Left colon (tissue), 2 donors: ENCODE measurements around the gene B3GALT6. TPM values are rescaled to one million over a fixed set of nuclear protein-coding genes. Genes with fewer than 3 reads are reported as not detected.

Experiments
- ATAC-seq: fragments of 200-7000 bp; cut with Tn5 transposase; one replicate; pipeline ENCODE4 v1.9.1; 2020; ENCODE audit warnings: mild to moderate bottlenecking, moderate library complexity
- DNase-seq, 2 donors: peaks; one replicate each; pipeline ENCODE4 v3.0.0-alpha.2; 2020
- intact Hi-C, 2 donors: fragments of 100-400 bp; cut with DNase I in 1 of 2; cut with micrococcal nuclease in 1 of 2; formaldehyde crosslinking; loops; one replicate each; pipeline versions ENCODE4 v1.11.2 to v1.14.0; 2022; cut with DNase I, micrococcal nuclease
- total RNA-seq, 2 donors: library from RNA; stranded (reverse); fragmentation: NEBNext Ultra II Directional; extraction: Animal tissue kit (Norgen Biotek cat#: 25700); gene quantifications; one replicate each; pipeline ENCODE4 v1.2.1, GENCODE V29; 2021
- donor health status: DM: no; HTN: no; CAD: no.
- donor health status: DM: yes; HTN: yes; CAD: no.

Gene B3GALT6
- total RNA-seq, 2 donors from 2014 or later: 8.2 to 9.6 TPM

DNA sequence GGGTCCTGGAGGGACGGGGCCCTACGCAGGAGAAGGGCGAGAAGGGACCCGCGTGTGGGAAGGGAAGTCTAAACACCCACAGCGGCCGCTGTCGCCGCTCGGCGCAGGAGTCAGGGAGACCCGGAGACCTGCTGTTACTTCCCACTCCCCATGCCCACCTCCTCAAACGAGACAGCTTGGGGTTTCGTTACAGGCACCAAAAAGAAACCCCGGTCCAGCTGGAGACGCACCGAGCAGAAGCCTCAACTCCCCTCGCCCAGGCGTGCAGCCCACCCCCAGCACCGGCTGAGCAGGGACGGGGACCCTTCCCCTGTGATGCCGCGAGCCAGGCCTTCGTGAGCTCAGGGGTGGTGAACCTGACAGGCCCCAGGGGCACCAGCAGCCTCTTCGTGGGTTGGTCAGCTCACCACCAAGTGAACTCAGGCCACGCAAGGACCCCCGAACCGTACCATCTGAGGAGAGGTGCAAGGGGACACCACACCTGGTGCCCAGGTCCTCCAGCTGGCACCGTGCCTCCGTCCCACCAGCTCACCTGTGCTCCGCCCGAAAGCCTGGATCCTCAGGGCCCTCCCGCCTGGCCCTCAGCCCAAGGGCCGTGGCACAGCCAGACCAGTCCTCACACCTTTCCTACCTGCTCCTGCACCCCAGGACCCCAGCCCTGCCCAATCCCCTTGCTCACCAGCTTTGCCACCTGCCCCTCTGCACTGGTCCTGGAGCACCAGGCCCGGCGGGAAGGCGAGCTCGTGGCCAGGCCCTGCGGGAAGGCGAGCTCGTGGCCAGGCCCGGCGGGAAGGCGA, 5.3 kb upstream of the B3GALT6 start:
- ATAC-seq: no peak
- intact Hi-C loops: no loop called here
- no peak for DNase-seq

DNA sequence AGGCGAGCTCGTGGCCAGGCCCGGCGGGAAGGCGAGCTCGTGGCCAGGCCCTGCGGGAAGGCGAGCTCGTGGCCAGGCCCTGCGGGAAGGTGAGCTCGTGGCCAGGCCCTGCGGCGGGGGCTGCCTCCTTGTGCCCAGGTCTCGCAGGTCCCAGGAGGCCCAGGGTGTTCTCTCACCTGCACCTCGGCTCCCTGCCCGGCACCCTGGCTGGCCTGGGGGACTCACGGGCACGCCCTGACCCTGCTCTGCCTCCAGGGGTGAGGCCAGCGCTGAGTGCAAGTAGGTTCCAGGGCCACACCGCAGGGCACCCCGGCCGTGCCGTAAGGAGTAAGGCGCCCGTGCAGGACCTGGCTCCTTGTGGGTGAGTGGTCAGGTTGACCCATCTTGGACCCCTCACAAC, 4.7 kb upstream of the B3GALT6 start:
- ATAC-seq: no peak
- intact Hi-C loops: no loop called here
- no peak for DNase-seq

DNA sequence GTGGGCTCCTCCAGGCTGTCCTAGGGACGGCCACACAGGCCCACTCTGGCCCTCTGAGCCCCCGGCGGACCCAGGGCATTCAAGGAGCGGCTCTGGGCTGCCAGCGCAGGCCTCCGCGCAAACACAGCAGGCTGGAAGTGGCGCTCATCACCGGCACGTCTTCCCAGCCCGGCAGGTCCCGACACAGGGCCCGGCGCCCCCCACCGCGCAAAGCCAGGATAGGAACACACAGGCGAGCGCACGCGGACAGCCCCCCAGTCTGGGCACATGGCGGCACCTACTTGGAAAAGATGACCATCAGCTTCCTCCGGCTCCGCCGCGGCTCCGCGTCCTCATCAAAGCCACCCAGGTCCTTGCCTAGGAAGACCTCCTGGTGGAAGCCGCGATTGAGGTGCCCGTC, 3.9 kb upstream of the B3GALT6 start:
- no peak for ATAC-seq
- DNase-seq: no peak
- intact Hi-C loops: no loop called here

DNA sequence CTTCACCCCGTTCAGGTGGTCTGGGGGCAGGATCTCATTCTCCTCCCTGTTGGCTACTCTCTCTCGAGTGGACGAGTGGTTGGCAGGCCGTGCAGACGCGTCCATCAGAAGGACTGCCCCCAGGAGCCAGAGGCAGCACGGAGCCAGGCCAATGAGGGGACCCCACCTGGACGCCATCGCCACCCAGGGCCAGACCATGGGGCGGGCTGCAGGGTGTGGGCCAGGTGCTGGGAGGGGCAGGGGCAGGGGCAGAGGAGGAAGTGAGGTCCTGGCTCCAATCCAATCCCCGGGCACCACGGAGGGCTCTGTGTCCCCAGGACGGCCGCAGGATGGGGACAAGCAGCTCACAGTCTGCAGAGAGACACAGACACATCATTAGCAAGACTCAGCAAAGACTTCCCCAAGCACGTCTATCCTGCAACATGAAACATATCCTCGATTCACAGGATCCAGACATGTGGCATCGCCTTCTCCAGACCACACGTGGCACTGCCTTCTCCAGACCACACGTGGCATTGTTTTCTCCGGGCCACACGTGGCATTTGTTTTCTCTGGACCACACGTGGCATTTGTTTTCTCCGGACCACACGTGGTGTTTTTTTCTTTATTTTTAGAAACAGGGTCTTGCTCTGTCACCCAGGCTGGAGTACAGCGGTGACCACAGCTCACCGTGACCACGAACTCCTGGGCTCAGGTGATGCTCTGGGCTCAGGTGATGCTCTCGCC, 3.3 kb upstream of the B3GALT6 start:
- no peak for ATAC-seq
- no peak for DNase-seq
- intact Hi-C loops: no loop called here

DNA sequence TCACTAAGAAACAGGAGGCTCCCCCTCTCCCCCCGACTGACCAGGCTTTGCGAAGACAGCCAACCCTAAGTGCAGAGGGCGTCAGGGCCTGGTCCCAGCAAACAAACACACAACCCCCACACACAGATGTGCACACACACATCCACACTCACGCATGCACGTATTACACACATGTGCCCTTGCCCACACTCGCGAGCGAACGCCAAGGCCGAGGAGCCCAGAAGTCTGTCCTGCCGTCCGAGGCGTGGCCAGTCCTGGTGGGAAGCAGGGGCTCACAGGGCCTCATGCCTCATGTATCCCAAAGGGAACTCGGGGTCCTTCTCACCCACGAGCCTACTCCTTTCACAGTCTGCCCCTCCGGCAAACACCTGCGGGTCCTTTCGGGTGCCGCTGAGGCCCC, 2.3 kb upstream of the B3GALT6 start:
- intact Hi-C loops: no loop called here
- DNase-seq: no peak
- ATAC-seq: no peak

DNA sequence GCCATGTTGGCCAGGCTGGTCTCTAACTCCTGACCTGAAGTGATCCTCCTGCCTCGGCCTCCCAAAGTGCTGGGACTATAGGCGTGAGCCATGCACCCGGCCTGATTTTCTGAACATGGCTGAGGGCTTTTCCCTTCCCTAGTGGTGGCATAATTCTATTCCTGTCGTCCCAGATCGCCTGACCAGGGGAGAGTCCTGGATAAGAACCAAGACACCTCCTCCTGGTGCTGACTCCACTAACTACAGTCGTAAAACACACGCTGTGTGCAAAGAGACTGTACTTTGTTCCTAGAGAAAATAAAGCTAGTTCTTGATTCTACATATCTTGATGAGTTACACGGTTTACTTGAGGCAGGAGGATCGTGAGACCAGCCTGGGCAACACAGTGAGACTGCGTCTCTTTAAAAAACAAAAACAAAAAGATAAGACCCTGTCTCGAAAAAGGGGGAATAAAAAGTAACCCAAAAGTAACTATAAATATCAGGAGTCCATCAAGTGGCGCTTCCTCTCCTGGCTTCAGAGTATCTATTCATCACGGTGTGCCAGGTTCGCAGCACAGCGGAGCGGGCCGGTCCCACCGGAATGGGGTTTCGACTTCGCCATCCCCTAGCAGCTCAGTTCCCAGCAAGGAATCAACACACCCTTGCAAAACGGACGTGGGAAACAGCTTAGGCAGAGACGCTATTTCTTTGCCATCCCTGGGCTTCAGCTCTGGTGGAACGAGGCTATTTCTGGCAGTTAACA, 1.2 kb upstream of the B3GALT6 start:
- peak; percentile 78 for ATAC-seq
- DNase-seq: peak in 1 of 2 donors; percentile 73
- intact Hi-C loops: no loop called here

DNA sequence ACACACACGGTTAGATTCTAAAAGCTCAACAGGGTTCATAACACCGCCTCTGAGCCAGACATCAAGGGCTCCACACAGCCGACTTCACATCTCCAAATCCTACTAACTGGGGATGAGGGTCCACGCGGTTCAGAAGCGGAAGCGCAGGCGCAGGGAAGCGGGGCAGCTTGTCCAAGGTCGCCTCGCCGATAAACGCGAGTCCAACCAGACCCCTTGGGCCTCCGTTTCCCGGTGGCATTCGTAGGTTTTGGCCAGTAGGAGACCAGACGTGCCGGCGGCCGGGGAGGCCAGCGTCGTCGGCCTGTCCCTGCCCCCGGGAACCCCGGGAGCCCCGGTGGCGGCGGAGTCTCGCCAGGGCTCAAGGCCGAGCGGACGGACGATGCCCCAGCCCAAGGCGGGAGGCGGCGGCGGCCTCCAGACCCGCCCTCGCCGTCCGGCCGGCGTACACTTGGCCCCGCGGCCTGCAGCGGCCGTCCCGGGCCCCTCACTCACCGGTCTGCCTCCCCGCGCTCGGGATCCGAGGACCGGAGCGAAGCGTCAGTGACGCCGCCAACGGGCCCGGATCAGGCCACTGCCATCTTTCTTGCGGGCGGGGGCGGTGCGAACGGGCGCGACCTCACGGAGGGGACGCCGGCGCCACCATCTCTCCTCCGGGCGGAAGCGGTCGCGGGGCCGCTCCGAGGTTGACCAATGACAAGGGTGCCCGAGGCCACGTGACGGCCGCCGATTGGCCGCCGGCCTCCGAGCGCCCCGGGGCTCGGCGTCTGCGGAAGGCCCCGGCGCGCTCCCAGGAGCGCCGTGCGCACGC, 433 bp upstream of the B3GALT6 start, which contains the start of gene SDF4:
TSS of gene SDF4 (minus strand) at position 602 of the 808 bp plus-strand sequence. CDS start 3,229 bp downstream, outside the sequence.
- peak; percentile 97 for DNase-seq
- intact Hi-C loops: no loop called here
- peak; percentile 87 for ATAC-seq

DNA sequence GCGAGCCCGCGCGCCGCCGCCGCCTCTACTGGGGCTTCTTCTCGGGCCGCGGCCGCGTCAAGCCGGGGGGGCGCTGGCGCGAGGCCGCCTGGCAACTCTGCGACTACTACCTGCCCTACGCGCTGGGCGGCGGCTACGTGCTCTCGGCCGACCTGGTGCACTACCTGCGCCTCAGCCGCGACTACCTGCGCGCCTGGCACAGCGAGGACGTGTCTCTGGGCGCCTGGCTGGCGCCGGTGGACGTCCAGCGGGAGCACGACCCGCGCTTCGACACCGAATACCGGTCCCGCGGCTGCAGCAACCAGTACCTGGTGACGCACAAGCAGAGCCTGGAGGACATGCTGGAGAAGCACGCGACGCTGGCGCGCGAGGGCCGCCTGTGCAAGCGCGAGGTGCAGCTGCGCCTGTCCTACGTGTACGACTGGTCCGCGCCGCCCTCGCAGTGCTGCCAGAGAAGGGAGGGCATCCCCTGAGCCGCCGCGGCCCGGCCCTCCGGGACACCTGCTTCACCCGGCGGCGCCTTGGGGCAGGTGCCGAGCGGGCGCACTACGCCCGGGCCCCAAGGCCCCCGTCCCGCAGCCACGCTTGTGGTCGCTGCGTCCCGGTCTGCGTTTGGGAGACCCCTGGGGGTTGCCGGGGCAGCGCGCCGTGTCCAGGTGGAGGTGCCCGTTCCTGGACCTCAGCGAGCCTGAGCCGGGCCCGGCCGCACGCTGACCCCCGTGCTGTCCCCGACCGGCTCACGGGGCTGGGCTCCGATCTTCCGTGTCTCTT, 944 bp downstream of the B3GALT6 start:
- ATAC-seq: no peak
- intact Hi-C loops: no loop called here
- DNase-seq: no peak

DNA sequence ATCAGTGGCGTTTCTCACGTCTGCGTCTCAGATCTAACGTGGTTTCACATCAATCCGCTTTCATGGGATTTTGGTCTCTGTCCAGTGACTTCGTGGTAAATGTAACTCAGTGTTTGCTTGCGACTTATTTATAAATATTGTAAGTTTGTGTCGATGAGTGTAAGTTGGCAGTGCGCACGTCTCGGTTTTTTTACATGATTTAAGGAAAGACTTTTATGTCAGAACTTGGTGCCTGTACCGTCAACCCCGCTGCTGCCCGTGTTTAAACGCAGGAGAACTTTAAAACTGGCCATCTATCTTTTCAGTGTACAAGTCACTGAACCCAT, 1.5 kb downstream of the B3GALT6 start:
- DNase-seq: no peak
- ATAC-seq: no peak
- intact Hi-C loops: no loop called here

DNA sequence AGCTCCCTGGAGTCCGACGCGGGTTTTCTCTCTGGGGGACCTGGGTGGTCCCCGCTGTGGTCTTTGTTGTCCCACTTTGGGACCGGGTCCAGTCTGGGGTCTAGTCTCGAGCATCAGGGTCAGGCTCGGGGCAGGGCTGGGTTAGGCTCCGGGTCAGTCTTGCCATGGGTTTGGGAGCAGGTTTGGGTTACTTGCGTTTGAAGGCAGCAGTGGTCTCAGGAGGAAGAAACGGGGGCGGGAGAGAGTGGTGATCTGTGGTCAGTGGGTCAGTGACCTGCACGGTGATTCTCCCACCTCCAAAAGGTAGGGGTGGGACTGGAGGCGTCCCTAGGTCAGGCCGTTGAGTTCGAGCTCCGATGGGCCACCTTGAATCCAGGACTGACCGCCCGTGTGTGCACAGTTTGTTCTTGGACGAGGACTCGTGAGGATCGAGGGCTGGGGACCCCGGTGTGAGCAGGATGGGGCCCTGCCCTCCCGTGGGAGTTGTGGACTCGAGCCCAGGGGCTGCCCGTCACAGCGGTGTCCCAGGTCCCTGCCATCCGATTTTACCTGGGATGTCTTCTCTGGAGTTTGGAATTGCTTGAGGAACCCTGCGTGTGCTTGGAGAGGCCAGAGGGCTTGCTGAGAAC, 2.3 kb downstream of the B3GALT6 start:
- no peak for ATAC-seq
- no peak for DNase-seq
- intact Hi-C loops: no loop called here

DNA sequence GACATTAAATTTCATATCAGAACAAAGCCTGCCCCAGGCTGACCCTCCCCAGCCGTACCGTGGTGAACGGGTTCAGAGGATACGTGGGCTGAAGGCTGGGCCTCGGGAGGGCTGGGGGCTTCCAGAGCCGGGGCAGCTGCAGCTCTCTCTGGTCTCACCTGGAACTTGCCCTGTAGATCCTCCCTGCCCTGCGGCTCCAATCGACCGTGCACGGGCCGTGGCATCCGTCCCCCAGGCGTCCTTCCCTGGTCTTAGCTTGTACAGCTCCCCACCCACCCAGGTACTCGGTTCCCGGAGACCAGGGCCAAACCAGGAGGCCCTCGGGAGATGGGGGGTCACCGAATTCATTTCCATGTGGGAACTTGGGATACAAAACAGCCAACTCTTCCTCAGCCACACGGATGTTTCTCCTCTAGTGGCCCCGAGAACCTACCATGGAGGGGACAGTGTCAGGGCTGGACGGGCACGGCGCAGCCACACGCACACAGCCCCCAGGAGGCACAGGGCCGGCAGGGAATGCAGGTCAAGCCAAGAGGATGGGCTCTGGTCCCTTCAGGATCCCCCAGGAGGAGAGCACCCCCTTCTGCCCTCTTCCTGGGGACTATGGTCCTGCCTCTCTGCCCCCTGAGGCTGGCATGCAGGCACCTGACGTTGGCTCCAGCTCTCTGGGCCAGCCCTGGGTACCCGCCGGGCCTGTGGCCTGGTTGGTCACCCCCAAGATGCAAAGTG, 3.1 kb downstream of the B3GALT6 start:
- no peak for DNase-seq
- no peak for ATAC-seq
- intact Hi-C loops: no loop called here

DNA sequence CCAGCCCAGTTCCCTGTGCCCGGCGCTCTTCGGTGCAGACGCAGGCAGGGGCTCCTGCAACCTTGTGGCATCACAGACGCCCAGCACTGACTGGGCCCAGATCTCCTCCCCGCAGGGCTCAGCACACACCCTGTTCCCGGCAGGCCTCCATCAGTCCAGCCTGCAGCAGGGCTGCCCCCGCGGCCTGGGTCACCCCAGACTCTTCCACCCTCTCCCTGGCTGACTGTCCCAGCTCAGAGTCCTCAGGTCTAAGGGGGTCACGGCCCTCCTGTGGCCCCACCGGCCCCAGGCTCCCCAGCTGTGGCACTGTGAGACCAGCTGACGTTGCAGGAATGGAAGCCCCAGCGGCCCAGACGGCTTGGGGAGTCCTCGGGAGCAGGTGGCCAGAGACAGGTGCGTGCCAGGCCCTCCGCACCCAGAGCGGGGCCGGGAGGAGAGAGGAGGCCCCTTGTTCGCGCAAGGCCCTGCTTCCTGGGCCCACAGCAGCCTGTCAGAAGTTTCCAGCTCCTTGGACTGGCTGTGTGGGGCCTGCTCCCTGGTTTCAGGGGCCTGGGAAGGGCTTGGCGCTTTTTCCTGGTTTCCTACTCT, 4.2 kb downstream of the B3GALT6 start:
- DNase-seq: no peak
- intact Hi-C loops: no loop called here
- ATAC-seq: no peak

DNA sequence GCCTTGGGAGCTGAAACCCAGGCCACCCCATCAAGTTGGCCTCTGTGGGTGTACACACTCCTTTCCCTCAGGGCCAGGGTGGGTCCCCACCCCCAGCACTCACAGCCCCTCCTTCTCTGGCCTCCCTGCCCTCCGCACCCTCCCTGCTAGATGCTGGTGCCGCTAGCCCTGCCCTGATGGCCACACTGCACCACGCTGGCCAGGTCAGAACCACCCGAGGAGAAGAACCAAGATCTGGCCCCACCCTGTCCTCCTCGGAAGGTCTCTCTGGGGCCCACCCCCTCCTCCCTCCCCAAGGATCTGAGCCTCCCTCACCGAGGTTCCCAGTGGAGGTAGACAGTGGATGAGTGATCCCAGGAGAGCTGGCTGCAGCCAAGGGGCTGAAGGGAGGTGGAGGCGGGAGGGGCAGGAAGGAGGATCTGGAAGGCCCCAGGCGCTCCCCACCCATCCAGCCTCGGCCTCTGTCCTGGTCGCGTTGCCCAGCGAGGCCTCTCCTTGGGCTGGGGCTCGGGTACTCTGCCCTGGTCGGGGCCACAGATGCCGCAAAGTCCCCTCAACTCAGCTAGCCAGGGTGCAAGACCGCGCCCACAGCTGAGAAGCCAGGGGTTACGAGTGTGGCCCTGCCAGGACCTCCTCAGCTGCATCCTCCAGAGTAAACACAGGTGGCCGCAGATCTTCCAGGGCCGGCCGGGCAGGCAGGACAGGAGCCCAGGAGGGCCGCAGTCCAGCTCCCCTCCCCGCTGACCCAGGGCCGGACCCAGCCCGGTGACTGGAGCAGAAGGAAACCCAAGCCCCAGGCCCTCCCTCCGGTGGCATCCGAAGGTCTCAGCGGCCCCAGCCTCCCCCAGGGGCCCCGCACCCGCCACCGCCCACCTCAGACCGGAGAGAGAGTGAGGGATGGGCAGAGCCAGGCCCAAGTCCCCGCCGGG, 5.2 kb downstream of the B3GALT6 start:
- DNase-seq (no peak), ATAC-seq (peak; percentile 24)
- intact Hi-C loops: no loop called here

DNA sequence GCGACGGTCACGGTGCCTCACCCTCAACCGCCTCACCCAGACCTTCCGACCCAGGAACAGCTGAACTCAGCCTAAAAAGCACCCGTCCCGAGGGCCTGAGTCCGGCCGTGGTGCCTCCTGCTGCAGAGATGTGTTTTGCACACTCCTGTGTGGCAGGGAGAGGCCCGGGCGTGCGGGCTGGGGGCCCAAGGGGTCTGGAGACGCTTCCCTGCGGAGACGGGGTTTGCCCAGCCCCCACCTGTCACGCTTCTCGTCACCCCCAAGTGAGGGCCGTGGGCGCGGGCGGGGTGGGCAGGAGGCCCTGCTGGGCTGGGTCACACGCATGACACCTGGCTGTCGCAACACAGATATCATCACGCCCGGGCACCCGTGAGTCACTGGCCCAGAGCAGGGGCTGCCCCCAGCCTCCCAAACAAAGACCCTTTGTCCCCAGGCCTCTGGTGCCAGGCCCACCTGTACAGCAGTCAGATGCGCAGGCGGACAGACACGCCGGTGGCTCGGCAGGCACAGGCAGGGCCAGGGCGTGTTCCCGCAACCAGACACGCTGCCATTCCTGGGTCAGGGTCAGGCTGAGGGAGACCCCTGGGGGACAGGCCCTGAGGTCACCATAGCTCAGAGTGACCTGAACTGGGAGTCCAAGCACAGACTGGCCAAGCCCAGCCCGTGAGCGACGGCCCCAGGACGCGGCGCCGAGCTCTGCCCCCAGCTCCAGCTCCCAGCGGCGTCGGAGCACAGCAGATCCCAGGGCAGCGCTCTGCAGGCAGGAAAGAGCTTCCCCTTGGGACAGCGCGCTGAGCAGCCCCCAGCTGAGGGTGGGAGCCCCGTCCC, 6.1 kb downstream of the B3GALT6 start:
- ATAC-seq (peak; percentile 49), DNase-seq (no peak)
- intact Hi-C loops: no loop called here

DNA sequence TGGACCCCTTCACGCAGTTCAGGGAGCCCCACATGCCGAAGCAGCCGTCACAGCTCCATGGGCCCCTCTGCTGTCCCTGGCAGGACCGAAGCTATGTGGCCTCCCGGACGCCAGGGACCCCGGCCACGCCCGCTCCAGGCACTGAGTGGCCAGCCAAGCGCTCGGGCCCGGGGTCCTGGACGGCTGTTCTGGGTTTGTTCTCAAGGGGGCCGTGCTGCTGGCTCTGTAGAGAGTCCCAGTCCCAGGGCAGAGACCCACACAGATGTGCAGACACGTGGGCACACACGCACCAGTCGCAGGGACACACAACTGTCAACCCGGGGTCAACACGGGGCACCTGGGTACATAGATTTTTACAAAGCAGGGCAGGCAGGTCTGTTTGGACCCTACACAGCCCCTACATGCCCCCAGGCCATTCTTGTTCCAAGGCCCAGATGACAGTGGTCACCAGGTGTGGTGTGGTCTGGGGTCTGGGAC, 6.7 kb downstream of the B3GALT6 start:
- intact Hi-C loops: no loop called here
- no peak for DNase-seq
- ATAC-seq: peak; percentile 3
